ENCODE data around the gene LRRC4C.
"Not testable (repeated sequence)": the region's sequence is repeated elsewhere in the genome, so short reads cannot be mapped to it uniquely, and the experiment has no call there.

LRRC4C gene

DNA sequence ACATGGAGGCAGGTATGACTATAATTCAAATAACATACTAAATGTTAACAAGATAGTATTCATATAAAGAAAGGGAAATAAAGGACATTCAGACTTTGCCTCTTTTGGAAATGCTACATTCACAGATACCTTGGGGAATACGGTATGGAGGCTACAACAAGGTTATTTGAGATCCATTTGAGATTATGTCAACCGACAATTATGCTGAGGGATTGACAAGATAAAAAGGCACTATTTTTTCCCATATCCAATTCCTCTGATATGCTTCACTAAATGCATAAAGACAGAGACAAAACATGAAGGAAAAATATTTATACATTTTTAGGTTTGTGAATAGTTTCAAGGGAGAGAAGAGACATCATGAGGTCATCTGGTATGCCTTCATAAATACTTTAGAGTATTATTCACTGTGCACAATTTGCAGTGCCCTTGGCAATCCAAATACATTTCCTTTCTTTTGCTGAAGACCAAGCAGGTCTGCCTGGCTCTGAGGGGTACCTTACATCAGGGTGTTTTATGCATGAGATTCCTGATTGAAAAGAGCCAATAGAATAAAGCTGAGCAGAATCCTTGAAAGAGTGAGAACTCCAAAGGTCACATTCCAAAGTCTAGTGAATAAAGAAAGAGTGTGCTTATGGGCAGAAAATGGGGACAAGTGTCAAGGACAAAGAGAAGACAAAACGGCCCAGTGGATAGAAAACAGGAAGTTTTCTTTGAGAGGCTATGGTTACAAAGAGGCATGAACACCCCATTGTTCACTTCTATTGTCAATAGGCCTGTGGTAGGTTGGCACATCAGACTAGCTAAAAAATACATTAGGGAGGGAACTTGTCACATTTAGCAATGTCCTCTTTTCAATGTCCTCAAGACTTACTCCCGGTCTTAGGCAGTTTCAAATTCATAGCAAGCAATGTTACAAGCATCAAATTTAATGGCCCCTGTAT is 455.8 kb downstream of the LRRC4C start:
- no peak for DNase-seq

DNA sequence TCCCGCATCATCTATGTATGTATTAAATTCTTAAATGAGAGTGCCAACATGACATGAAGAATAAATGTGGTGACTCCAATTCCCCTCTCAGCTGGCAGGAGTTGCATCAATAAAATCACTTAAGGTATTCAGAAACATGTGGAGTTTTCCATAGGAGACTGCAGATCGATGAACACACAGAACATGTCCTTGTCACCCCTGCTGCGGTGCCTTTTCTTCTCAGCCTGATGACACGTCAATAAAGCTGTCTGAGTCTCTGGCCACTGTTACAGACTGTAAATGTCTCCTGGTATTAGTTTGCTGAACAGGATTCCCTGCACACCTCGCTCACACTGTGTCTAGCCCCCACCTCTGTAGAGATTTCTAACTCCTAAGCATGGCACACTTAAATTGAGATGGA is 460.5 kb downstream of the LRRC4C start:
- no peak for DNase-seq

DNA sequence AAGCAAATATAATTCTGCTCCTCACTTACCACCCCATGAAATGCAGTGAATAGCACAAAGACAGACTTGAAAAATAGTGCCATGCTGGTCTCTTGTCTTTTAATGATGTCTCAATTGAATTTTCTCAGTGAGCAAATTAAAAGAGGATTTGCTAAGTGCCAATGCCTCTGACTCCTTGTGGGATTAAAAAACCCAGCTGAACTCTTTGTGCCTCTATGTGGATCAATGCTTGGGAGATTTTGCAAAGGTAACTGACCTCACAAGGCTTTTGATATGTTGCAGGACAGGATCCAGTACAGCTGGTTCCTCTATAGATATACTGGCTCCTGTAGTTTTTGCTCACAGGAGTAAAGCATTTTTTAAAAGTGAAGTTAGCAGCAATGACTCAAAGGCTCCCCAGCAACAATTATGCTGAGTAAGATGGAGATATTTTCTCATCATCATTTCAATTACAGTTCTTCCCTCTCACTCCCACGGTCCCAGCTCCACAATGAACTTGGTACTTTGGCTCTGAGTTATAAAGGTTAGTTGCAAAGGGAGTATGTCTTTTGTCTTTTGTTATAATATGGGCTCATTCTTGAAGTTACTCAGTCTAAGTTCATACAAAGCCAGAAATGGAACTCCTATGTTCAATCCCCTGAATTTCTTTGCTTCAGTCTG is 471.5 kb downstream of the LRRC4C start:
- DNase-seq = no peak

DNA sequence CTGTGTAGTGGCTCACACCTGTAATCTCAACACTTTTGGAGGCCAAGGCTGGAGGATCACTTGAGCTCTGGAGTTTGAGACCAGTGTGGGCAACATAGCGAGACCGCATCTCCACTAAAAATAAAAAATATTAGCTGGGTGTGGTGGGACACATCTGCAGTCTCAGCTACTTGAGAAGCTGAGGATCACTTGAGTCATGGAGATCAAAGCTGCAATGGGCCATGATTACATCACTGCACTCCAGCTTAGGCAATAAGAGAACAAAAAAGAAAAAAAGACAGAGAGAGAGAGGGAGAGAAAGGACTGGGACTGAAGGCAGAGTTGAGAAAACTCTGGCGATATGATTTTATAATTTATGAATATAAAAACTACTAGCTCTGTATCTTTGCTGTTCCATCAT is 473.1 kb downstream of the LRRC4C start:
- no peak for DNase-seq

DNA sequence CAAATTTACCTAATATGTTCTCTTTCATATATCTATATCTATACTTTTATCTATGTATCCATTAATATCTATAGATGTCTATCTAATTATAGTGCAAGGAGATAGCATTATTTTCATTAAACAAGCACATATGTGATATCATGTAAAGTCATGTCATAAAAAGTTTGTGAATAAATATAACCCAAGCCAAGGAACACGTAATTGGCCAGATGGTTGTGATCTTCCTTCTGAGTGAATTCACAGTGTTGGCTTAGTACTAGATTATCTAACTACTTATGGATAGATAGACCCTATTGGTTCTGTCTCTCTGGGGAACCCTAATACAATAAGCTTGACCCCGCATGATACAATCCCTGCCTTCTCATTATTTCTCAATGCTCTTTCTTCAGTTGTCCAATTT is 484.4 kb downstream of the LRRC4C start:
- DNase-seq = no peak

DNA sequence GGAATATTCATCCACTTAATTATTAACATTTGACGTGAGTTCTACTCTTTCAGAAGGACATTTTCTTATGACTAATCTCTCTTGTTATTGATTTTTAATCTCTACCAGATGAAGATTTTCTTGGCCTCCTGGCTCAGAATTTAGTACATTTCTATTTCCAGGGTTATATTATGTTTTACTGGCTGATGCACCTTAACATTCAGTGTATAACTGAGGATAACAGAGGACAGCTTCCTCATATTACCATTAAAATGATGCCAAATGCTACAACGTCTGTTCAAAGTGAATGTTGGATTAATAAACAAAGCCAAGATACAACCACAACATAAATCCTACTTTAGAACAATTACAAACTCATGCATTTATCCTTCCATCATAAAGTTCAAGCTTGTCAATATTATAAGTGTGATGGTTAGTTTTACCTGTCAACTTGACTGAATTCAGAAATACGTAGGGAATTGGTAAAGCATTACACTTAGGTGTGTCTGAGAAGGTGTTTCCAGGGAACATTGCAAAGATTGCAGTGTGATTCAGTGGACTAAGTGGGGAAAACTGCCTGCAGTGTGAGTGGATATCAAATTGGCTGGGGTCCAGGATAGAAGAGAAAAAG is 485.2 kb downstream of the LRRC4C start:
- DNase-seq = no peak

DNA sequence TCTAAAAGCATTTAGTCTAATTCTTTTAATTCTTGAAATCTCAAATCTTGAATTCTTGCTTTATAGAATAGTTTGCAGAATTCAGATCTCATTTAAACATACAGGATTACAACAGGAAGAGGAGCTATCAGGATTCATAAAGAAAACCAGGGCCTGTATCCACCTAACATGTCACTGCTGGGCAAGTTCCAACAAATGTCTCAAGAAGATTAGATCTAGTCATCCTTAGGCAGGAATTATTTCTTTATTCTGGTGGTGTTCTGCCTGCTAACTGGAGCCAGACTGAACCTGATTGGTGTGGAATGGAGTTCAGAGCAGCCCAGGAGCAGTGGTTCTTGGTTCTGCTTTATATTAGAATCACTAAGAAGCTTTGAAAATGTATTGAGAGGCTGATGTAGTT is 500.7 kb downstream of the LRRC4C start:
- no peak for DNase-seq

DNA sequence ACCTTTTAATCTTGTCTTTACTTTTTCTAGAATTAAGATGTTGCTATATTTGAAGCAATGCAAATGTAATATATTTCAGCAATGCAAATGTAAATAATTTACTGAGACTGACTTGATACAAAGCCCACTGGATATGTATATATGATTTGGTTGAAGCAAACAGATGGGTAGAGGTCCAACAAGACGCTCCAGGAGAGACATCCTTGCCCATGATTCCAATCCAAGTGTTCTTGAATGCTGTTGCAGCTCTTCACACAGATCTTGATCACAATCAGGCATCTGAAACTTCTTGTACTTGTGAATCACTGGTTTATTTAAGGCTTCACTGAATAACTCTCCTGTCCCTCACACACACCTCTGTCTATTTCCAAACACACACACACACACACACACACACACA is 507.0 kb downstream of the LRRC4C start:
- no peak for DNase-seq

DNA sequence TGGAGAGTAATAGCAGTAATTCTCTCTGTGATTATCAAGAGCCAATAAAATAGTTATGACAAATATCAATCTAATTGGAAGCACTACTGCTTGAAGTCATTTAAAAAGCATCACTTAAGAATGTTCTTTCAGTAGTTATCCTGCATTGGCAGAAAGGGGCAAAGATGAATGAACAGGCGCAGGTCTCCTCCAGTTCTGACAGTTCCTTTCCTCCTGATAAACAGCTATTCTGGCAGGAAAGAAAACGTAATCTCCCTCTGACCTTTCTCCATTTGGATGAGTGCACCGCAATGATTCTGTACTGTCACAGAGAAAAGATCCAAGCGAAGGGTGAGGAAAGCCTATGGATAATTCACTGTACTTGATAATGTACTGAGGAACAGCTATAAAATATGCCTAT is 521.5 kb downstream of the LRRC4C start:
- DNase-seq = no peak

DNA sequence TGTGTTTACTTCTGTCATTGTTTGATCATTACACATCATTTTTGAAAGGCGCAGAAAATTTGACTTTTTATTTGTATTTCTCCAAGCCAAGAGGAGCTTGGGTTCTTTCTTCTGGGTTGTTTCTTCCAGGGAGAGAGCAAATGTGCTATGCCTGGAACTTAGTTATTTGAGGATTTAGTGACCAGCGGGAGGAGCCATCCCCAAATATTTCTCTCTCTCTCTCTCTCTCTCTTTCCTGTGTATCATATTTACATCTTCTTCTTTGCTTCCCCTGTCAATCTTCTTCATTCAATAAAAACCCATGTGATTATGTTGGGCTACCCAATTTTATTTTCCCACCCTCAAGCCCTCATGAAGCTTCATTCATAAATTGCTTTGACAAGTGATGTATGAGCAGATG is 534.5 kb downstream of the LRRC4C start:
- DNase-seq = no peak

DNA sequence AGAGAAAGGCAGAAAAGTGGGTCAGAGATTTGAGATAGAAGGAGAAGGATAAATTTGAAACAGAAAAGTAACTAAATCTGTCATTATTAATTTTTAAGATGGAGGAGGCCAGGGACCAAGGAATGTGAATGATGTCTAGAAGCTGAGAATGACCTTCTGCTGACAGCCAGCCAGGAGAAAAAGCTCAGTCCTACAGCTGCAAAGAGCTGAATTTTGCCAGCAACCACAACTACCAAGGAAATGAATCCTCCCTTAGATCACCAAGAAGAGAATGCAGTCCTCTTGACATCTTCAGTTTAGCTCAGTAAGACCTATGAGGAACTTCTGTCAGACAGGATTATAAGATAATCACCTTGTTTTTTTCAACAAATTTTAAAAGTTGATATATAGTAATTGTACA is 538.2 kb downstream of the LRRC4C start:
- DNase-seq = no peak

DNA sequence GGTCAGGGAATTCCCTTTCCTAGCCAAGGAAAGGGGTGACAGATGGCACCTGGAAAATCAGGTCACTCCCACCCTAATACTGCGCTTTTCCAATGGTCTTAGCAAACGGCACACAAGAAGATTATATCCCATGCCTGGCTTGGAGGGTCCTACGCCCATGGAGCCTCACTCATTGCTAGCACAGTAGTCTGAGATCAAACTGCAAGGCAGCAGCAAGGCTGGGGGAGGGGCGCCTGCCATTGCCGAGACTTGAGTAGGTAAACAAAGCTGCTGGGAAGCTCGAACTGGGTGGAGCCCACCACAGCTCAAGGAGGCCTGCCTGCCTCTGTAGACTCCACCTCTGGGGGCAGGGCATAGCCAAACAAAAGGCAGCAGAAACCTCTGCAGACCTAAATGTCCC is 548.7 kb downstream of the LRRC4C start:
- not testable (repeated sequence) for DNase-seq

DNA sequence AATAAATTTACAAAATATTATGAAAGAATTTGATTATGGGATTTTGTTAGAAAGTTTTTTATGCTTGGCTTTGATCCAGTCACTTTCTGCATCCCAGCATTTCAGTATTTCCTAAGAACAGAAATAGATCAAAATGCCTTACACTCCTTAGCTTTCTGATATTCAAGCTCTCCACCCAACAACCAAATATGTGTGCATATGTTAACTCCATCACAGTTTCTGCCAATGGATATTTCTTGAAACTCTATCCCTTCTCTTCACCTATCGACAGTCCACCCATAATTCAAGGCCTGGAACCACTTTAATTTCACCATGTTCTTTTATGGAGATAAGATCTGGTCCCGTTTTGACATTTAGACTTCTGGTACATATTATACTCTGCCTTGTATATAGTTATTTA is 565.0 kb downstream of the LRRC4C start:
- no peak for DNase-seq

DNA sequence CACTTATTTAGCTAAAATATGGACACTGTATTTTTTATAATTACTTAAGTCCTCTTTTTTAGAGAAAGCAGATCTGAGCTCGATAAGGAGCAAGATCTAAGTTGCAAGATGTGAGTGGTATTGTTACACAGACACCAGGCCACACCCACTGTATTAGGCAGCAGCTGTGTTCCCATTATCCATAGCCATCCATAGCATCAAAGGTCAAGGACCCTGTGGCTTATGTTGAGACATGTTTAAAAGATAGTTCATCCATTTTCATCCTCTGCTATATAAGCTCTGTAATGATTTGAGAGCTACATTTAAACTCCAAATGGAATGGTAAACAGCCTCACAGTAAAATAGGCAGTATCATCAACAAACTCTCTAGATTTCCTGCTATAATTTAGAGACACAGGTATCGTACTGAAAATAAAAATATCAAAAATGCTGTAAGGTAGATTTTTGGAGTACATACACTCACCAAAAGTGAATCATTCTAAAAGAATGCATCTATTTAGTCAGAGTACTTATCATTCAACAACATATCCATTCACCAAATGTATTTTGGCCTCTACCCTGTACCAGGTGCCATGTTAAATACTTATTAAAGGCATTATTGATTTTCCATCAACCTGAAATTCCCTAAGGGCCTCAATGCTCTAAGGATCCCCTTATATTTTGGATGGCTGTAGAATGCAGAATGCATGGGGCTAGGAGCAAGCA is 574.0 kb downstream of the LRRC4C start:
- no peak for DNase-seq

DNA sequence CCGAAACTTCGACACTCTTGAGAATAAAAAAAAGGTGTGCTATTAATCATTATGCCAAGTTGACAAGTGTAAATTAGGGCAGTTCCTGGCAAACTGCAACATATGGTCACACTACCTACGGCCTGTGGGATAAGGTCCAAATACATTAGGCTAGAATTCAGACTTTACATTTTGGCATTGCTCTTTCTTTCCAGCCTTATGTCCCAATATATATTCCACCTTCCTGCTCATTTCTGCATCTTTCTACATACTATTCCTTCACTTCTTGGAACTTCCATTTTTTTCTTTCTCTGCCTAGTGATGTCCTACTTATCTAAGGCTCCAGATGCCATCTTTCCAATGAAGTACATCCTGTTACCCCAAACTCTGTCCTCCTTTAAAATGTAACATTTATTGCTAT is 577.2 kb downstream of the LRRC4C start:
- DNase-seq = no peak

DNA sequence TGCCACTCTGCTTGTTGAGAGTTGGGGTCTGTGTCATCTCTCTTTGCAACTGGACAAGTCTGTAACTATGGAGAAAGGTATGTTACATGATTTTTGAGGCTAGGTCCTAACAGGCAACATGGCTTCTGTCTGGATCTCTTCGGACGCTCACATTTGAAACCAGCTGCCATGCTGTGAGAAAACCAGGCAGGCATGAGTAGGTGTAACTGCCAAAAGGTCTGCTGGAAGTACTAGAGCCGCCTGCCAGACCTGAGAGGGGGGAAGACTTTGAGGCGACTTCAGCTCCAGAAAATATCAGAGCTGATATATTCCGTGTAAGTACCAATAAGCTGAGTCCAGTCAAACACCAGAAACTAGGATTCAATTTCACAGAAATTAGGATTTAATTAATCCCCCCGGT is 579.5 kb downstream of the LRRC4C start:
- no peak for DNase-seq

DNA sequence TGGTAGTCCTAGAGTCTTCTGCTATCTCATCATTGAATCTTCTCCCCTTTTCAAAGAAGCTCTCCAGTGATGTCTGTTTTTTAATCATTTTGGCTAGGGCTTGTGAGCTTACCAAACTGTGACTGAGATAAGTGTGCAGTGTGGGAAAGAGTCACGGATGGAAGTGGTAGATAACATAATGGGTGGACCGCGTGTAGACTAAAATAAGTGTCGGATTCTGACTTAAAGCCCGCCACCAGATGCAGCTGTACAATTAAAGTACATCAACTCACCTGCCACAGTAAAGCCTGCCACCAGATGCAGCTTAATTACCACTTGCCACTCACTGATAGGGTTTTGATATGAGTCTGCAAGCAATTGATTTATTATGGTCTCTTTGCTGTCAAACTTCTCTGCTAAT is 581.5 kb downstream of the LRRC4C start:
- no peak for DNase-seq

DNA sequence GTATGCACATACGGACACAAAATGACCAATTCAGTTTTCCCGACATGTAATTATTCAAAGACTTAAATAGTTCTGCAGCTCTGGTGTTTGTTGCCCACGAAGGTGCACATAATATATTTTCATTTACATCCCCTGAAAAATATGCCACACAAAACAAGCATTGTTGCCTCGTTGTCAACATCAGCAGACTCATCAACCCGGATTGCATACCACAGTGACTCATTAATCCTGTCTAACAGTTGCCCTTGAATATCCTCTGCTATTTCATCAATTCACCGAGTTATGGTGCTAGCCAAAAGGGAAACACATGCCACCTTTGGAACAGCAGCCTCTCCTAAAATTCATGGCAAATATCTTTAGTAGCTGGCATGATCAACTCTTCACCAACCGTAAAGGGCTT is 582.2 kb downstream of the LRRC4C start:
- DNase-seq = no peak

DNA sequence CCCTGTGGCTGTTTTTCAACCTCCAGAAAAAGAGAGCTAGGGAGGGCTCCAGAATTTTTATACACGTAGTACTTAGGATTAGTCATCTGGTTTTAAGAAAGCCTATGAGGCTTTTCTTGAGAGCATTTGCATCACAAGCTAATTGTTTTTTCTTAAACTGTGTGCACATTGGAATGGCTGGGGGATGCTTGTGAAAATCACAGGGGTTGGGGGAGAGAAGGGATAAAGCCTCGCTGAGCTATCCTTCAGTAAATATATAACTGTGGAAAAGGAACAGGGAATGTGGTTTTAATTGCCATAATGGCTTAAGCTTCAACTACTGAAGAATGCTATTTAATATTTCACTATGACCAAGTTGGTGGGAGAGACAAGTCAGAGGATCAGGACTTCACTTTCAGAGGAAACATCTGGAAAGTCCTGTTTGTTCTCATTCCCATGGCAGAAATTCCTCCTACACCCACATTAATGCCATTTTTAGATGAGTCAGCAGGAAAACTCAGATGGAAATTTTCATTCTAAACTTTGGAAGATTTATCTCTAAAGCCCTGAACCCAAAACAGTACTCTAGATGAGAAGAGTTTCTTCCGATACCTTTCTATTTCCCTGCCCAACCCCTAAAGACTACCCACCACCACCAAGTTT is 591.3 kb downstream of the LRRC4C start:
- no peak for DNase-seq

DNA sequence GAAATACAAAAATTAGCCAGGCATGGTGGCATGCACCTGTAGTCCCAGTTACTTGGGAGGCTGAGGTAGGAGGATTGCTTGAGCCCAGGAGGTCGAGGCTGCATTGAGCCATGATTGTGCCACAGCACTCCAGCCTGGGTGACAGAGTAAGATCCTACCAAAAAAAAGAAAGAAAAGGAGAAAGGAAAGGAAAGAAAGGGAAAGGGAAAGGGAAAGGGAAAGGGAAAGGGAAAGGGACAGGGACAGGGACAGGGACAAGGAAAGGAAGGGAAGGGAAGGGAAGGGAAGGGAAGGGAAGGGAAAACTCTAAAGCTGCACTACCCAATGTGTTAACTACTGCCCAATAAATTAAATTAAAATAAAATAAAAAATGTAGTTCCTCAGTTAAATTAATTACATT is 601.7 kb downstream of the LRRC4C start:
- not testable (repeated sequence) for DNase-seq

DNA sequence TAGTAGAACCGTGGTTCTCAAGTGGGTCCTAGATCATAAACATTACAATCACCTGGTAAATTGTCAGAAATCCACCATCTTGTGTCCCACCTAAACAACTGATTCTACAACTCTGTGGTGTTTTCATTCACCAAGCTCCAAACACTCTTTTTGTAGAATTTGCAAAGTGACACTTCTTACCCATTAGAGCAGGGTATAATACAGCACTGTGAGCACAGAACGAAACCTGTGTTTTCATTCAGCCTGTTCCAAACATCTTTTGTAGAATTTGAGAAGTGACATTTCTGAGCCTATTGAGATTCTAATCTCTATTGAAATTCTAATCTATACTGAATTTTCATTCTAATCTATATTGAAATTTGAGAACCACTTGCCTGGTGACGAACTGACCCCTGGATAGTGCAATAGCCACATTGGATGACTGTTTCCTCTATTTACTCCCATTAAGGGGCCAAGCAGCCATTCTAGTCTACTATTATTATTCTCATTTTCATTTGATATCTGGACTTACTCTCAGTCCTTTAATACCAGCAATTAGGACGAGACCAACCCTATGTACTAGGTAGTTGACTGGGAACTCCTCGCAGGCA is 616.6 kb downstream of the LRRC4C start:
- no peak for DNase-seq

DNA sequence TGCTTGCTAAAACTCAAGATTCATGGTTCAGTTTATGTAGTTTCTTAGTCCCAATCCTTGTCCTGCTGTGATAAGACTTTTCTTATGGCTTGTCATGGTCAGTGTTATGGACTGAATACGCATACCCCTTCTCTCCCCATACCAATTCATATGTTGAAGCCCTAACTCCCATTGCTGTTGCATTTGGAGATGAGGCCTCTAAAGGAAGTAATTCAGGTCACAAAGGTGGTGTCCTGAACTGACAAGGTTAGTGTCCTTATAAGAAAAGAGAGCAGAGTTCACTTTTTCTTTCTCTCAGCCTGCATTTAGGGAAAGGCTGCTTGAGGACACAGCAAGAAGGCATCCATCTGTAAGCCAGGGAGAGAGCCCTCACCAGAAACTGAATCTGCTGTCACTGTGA is 618.2 kb downstream of the LRRC4C start:
- DNase-seq = no peak

Data from RPMI8226 (cell line).